Measurements from ENCODE around the gene MBNL3. TPM values are rescaled to one million over a fixed set of nuclear protein-coding genes. Genes with fewer than 3 reads are reported as not detected.

MBNL3 gene
- total RNA-seq (2022) (174 and 195 TPM in 2 replicates), Bru-seq, nascent RNA (percentile 81 among the genes with signal in this experiment), BruChase-seq, experiment 1, labeled RNA remaining after a 2-hour chase (percentile 89 among the genes with signal in this experiment), BruChase-seq, experiment 2, labeled RNA remaining after a 6-hour chase (percentile 96 among the genes with signal in this experiment)
- long read RNA-seq, full-length matches to known transcripts, result 4 of 40 reads
- long read RNA-seq, partial matches to known transcripts, result 6 of 40 reads
- long read RNA-seq, other reads (novel, unspliced or antisense), result 30 of 40 reads

DNA sequence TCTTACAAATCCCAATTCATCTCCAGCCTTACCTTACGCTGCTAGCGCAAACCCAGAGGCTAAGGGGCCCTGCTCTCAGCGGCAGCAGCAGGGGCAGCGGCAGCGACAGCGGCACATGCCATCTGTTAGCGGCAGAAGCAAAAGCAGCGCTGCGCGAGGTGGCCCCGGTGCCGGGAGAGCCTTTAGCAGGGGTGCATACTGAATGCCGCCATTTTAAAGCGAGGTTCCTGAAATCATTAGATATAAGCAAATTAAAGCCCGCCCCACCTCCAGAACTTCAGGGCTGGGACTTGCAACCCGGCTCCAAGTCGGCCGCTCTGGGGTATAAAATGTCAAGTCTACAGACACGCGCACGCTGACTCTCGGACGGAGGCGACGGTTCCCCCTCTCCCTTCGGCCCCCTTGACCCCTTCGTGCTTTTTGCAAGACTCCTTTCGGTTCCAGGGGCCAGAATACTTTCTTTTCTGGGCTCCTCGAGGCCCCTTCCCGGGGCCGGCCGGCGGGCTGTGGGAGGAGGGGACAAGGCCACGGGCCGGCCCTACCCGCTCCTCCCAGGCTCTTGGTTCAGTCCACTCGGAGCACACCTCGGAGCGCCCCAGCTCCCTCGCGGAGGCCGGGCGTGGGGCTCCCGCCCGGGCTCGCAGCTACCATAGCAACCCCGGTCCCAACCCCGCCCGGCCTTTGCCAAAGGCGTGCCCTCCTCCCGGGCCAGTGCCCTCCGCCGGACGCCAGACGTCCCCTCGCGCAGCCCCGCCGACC lies at the start of gene MBNL3:
MBNL3 (minus strand) TSS at position 220 of the 759 bp plus-strand sequence. CDS start 49,427 bp downstream, outside the sequence.
- ChIA-PET POLR2A (interaction anchor here (0.6 to 1.0 kb wide), 2 partner anchors 76 to 449 kb away, joined by 3 to 9 read pairs; no protein-coding TSS in a partner anchor), CTCF (interaction anchor here (1.8 kb wide), 1 partner anchor 76 kb away, joined by 6 read pairs; no protein-coding TSS in a partner anchor)
- peak; percentile 71 for DNase-seq
- peaks cover 18% of the 10 kb centered on the region; the same call in 1 of the 2 replicates for H3K4me1 ChIP-seq
- Mint-ChIP-seq H3K36me3 (ENCODE audit: insufficient read depth, unreplicated experiment) (no peaks in the 10 kb centered on the region), H3K27ac (ENCODE audit: unreplicated experiment) (peak within 1 kb of the TSS; percentile 63), H3K27me3 (ENCODE audit: insufficient read depth, unreplicated experiment) (no peaks in the 10 kb centered on the region), H3K9me3 (ENCODE audit: unreplicated experiment) (no peaks in the 10 kb centered on the region), H3K4me3 (ENCODE audit: unreplicated experiment) (peak within 1 kb of the TSS; percentile 88), H3K4me1 (ENCODE audit: low read depth, unreplicated experiment) (no peaks in the 10 kb centered on the region)
- TF ChIP-seq, protein P1, sequence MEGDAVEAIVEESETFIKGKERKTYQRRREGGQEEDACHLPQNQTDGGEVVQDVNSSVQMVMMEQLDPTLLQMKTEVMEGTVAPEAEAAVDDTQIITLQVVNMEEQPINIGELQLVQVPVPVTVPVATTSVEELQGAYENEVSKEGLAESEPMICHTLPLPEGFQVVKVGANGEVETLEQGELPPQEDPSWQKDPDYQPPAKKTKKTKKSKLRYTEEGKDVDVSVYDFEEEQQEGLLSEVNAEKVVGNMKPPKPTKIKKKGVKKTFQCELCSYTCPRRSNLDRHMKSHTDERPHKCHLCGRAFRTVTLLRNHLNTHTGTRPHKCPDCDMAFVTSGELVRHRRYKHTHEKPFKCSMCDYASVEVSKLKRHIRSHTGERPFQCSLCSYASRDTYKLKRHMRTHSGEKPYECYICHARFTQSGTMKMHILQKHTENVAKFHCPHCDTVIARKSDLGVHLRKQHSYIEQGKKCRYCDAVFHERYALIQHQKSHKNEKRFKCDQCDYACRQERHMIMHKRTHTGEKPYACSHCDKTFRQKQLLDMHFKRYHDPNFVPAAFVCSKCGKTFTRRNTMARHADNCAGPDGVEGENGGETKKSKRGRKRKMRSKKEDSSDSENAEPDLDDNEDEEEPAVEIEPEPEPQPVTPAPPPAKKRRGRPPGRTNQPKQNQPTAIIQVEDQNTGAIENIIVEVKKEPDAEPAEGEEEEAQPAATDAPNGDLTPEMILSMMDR (IDR thresholded peaks at IDR 0.05; ENCODE audit: insufficient read depth in 1 of 2, low read depth in 1 of 2, low read length in 1 of 2, severe bottlenecking in 1 of 2, unreplicated experiment in 1 of 2), result no peak
- no peaks in the 10 kb centered on the region for H3K36me3 ChIP-seq (ENCODE audit: control insufficient read depth, insufficient read depth, low read length)
- BruUV-seq (replicated peaks), result no TSS peak
- H3K27me3 ChIP-seq (replicated peaks; ENCODE audit: control insufficient read depth, insufficient read depth, low read length), result no peaks in the 10 kb centered on the region
- peak within 1 kb of the TSS; percentile 74 for H3K4me3 ChIP-seq (ENCODE audit: low read depth, low read length)
- H3K9me3 ChIP-seq, result no peaks in the 10 kb centered on the region
- intact Hi-C loops (cut with micrococcal nuclease; ENCODE audit: unreplicated experiment), result loop anchor here (1.0 to 10.0 kb wide), 3 partner anchors 76 to 654 kb away; no protein-coding TSS in a partner anchor

GRCh38 chrX:132533409-132533808 lies 44.6 kb upstream of the MBNL3 start:
- no peaks in the 10 kb centered on the region for H3K36me3 Mint-ChIP-seq (ENCODE audit: insufficient read depth, unreplicated experiment)
- Histone ChIP-seq H3K9me3 (no peaks in the 10 kb centered on the region), H3K36me3 (ENCODE audit: control insufficient read depth, insufficient read depth, low read length) (no peaks in the 10 kb centered on the region), H3K27me3 (replicated peaks; ENCODE audit: control insufficient read depth, insufficient read depth, low read length) (no peaks in the 10 kb centered on the region), H3K4me3 (ENCODE audit: low read depth, low read length) (no peak overlapping the region), H3K4me1 (peaks cover 6% of the 10 kb centered on the region; the same call in 1 of the 2 replicates)
- intact Hi-C loops (cut with micrococcal nuclease; ENCODE audit: unreplicated experiment), result no loop called here
- TF ChIP-seq, protein P1 (IDR thresholded peaks at IDR 0.05; ENCODE audit: insufficient read depth in 1 of 2, low read depth in 1 of 2, low read length in 1 of 2, severe bottlenecking in 1 of 2, unreplicated experiment in 1 of 2), result no peak
- CTCF ChIA-PET, result no interaction called here
- POLR2A ChIA-PET, result no interaction called here
- peaks cover 6% of the 10 kb centered on the region for H3K4me1 Mint-ChIP-seq (ENCODE audit: low read depth, unreplicated experiment)
- H3K9me3 Mint-ChIP-seq (ENCODE audit: unreplicated experiment), result no peaks in the 10 kb centered on the region
- H3K27ac Mint-ChIP-seq (ENCODE audit: unreplicated experiment), result no peak overlapping the region
- peaks cover 4% of the 10 kb centered on the region for H3K27me3 Mint-ChIP-seq (ENCODE audit: insufficient read depth, unreplicated experiment)
- no peak overlapping the region for H3K4me3 Mint-ChIP-seq (ENCODE audit: unreplicated experiment)
- DNase-seq, result no peak
- BruUV-seq (replicated peaks), result no TSS peak

DNA sequence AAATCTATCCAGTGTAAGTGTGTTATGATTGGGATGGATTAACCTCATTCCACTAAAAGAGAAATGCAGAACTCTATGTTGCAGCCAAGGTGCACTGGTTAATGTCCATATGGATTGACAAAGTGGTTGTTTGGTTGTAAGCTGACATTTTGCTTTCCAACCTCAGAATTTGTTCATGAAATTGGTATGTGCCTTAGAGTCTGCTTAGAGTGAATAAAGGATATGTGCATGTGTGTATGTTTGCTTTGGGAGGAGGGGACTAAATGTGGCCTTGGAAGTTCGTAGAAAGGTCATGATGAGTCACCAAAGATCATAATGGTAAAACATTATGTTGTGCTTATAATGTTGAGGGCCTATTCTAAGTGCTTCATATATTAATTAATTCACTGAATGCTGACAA lies 44.1 kb upstream of the MBNL3 start:
- intact Hi-C loops (cut with micrococcal nuclease; ENCODE audit: unreplicated experiment), result no loop called here
- peaks cover 4% of the 10 kb centered on the region for H3K27me3 Mint-ChIP-seq (ENCODE audit: insufficient read depth, unreplicated experiment)
- peaks cover 6% of the 10 kb centered on the region; the same call in 1 of the 2 replicates for H3K4me1 ChIP-seq

More for the DNA sequence above, 44.1 kb upstream of the MBNL3 start:
- no peak overlapping the region for H3K4me3 ChIP-seq (ENCODE audit: low read depth, low read length)
- ChIA-PET CTCF (no interaction called here), POLR2A (no interaction called here)
- no peaks in the 10 kb centered on the region for H3K36me3 ChIP-seq (ENCODE audit: control insufficient read depth, insufficient read depth, low read length)
- H3K27ac Mint-ChIP-seq (ENCODE audit: unreplicated experiment), result no peak overlapping the region
- TF ChIP-seq, protein P1 (IDR thresholded peaks at IDR 0.05; ENCODE audit: insufficient read depth in 1 of 2, low read depth in 1 of 2, low read length in 1 of 2, severe bottlenecking in 1 of 2, unreplicated experiment in 1 of 2), result no peak
- H3K4me1 Mint-ChIP-seq (ENCODE audit: low read depth, unreplicated experiment), result peaks cover 6% of the 10 kb centered on the region
- no TSS peak for BruUV-seq (replicated peaks)
- H3K9me3 ChIP-seq, result no peaks in the 10 kb centered on the region
- no peaks in the 10 kb centered on the region for H3K36me3 Mint-ChIP-seq (ENCODE audit: insufficient read depth, unreplicated experiment)
- no peaks in the 10 kb centered on the region for H3K9me3 Mint-ChIP-seq (ENCODE audit: unreplicated experiment)
- H3K27me3 ChIP-seq (replicated peaks; ENCODE audit: control insufficient read depth, insufficient read depth, low read length), result no peaks in the 10 kb centered on the region
- no peak for DNase-seq
- H3K4me3 Mint-ChIP-seq (ENCODE audit: unreplicated experiment), result no peak overlapping the region

Data from Caco-2 (cell line).